Measurements from ENCODE around the gene NRXN3.

Gene NRXN3

GRCh38 chr14:79275292-79275655, 1105.1 kb downstream of the NRXN3 start:
- DNase-seq = no peak

GRCh38 chr14:79278286-79278797, 1108.2 kb downstream of the NRXN3 start:
- DNase-seq = no peak

- no peak for DNase-seq
These were observed 1108.8 kb downstream of the NRXN3 start for GRCh38 chr14:79278798-79279644.

GRCh38 chr14:79279645-79280597, 1109.7 kb downstream of the NRXN3 start:
- no peak for DNase-seq

GRCh38 chr14:79281244-79282152, 1111.3 kb downstream of the NRXN3 start:
- DNase-seq = no peak

- no peak for DNase-seq
These were observed 1114.4 kb downstream of the NRXN3 start for GRCh38 chr14:79284621-79285020.

GRCh38 chr14:79285263-79285662, 1115.1 kb downstream of the NRXN3 start:
- no peak for DNase-seq

- DNase-seq = no peak
These were observed 1117.8 kb downstream of the NRXN3 start for GRCh38 chr14:79287976-79288375.

GRCh38 chr14:79293482-79294177, 1123.5 kb downstream of the NRXN3 start:
- no peak for DNase-seq

GRCh38 chr14:79294499-79294898, 1124.3 kb downstream of the NRXN3 start:
- DNase-seq = no peak

- no peak for DNase-seq
These were observed 1125.2 kb downstream of the NRXN3 start for GRCh38 chr14:79295385-79295784.

GRCh38 chr14:79298373-79298772, 1128.2 kb downstream of the NRXN3 start:
- no peak for DNase-seq

GRCh38 chr14:79299162-79299561, 1129.0 kb downstream of the NRXN3 start:
- DNase-seq = no peak

- no peak for DNase-seq
These were observed 1134.1 kb downstream of the NRXN3 start for GRCh38 chr14:79304279-79304678.

- no peak for DNase-seq
These were observed 1136.4 kb downstream of the NRXN3 start for GRCh38 chr14:79306546-79306945.

- no peak for DNase-seq
These were observed 1148.2 kb downstream of the NRXN3 start for GRCh38 chr14:79318371-79318770.

- no peak for DNase-seq
These were observed 1150.4 kb downstream of the NRXN3 start for GRCh38 chr14:79320561-79320960.

- no peak for DNase-seq
These were observed 1150.9 kb downstream of the NRXN3 start for GRCh38 chr14:79321070-79321469.

- no peak for DNase-seq
These were observed 1154.9 kb downstream of the NRXN3 start for GRCh38 chr14:79325071-79325470.

GRCh38 chr14:79325557-79325956, 1155.4 kb downstream of the NRXN3 start:
- DNase-seq = no peak

- no peak for DNase-seq
These were observed 1158.7 kb downstream of the NRXN3 start for GRCh38 chr14:79328863-79329262.

- DNase-seq = no peak
These were observed 1161.7 kb downstream of the NRXN3 start for GRCh38 chr14:79331830-79332229.
